Osteocyte (in vitro differentiated cells): ENCODE data around the gene PRSS38. TPM values are rescaled to one million over a fixed set of nuclear protein-coding genes. Genes with fewer than 3 reads are reported as not detected.

Source experiments
- DNase-seq: peaks from one replicate; pipeline ENCODE4 v3.0.0; 2021; ENCODE audit warnings: mixed read lengths; ENCODE audit not compliant: unreplicated experiment; ENCODE audit errors: extremely low spot score
- H3K27ac Mint-ChIP-seq: one replicate; pipeline ENCODE4 v1.8.0; 2021; ENCODE audit warnings: mild to moderate bottlenecking, mixed read lengths; ENCODE audit not compliant: unreplicated experiment
- H3K27me3 Mint-ChIP-seq: one replicate; pipeline ENCODE4 v1.8.0; 2021; ENCODE audit warnings: mixed read lengths; ENCODE audit not compliant: unreplicated experiment
- H3K36me3 Mint-ChIP-seq: one replicate; pipeline ENCODE4 v1.8.0; 2021; ENCODE audit warnings: mixed read lengths; ENCODE audit not compliant: unreplicated experiment
- H3K4me1 Mint-ChIP-seq: one replicate; pipeline ENCODE4 v1.8.0; 2021; ENCODE audit warnings: mixed read lengths; ENCODE audit not compliant: unreplicated experiment
- H3K4me3 Mint-ChIP-seq: one replicate; pipeline ENCODE4 v1.8.0; 2021; ENCODE audit warnings: mild to moderate bottlenecking, moderate library complexity, mixed read lengths; ENCODE audit not compliant: unreplicated experiment
- H3K9me3 Mint-ChIP-seq: one replicate; pipeline ENCODE4 v1.8.0; 2021; ENCODE audit warnings: mixed read lengths; ENCODE audit not compliant: unreplicated experiment
- total RNA-seq: library from RNA; stranded (reverse); gene quantifications from 2 replicates; pipeline ENCODE4 v1.2.1, GENCODE V29; 2021
- TF ChIP-seq, protein P1 (sequence below): fragments of 200-600 bp; sonication (generic); IDR thresholded peaks from 2 replicates; pipeline ENCODE4 v1.5.0; 2021; ENCODE audit warnings: antibody characterized with exemption, mild to moderate bottlenecking, moderate library complexity

Gene PRSS38
- total RNA-seq, 1 donor from 2014 or later: not detected

GRCh38 chr1:227854189-227854588, 38.7 kb downstream of the PRSS38 start:
- TF ChIP-seq, protein P1, sequence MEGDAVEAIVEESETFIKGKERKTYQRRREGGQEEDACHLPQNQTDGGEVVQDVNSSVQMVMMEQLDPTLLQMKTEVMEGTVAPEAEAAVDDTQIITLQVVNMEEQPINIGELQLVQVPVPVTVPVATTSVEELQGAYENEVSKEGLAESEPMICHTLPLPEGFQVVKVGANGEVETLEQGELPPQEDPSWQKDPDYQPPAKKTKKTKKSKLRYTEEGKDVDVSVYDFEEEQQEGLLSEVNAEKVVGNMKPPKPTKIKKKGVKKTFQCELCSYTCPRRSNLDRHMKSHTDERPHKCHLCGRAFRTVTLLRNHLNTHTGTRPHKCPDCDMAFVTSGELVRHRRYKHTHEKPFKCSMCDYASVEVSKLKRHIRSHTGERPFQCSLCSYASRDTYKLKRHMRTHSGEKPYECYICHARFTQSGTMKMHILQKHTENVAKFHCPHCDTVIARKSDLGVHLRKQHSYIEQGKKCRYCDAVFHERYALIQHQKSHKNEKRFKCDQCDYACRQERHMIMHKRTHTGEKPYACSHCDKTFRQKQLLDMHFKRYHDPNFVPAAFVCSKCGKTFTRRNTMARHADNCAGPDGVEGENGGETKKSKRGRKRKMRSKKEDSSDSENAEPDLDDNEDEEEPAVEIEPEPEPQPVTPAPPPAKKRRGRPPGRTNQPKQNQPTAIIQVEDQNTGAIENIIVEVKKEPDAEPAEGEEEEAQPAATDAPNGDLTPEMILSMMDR: no peak
- Mint-ChIP-seq H3K4me1 (no peaks in the 10 kb centered on the region), H3K9me3 (peaks cover 1% of the 10 kb centered on the region), H3K4me3 (no peak overlapping the region), H3K36me3 (no peaks in the 10 kb centered on the region), H3K27me3 (peaks cover 47% of the 10 kb centered on the region), H3K27ac (no peak overlapping the region)
- no peak for DNase-seq

DNA sequence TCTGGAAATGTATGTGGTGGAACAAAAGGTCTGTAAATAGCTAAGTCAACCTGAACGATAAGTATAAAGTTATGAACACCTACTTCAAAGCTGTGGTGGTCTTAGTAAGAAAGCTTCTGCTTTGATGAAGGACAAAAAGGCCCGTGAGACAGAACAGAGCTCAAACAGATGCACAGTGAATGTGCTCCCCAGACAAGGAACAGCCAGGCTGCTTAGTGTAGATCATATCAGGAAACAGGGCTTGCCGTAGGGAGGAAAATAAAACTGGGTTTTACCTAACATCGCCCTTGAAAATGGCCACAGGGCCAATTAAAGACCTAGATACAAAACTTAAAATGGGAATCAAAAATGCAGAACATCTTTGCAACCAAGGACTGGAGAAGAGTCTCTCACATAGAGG, 40.2 kb downstream of the PRSS38 start:
- Mint-ChIP-seq H3K36me3 (no peaks in the 10 kb centered on the region), H3K27me3 (peaks cover 42% of the 10 kb centered on the region), H3K4me3 (no peak overlapping the region), H3K9me3 (no peaks in the 10 kb centered on the region), H3K27ac (no peak overlapping the region), H3K4me1 (no peaks in the 10 kb centered on the region)
- DNase-seq: no peak
- TF ChIP-seq, protein P1: no peak

GRCh38 chr1:227856147-227856858, 40.8 kb downstream of the PRSS38 start:
- H3K4me3 Mint-ChIP-seq: no peak overlapping the region
- H3K36me3 Mint-ChIP-seq: no peaks in the 10 kb centered on the region
- TF ChIP-seq, protein P1: no peak
- DNase-seq: no peak
- no peaks in the 10 kb centered on the region for H3K9me3 Mint-ChIP-seq
- H3K4me1 Mint-ChIP-seq: no peaks in the 10 kb centered on the region
- no peak overlapping the region for H3K27ac Mint-ChIP-seq
- H3K27me3 Mint-ChIP-seq: peaks cover 46% of the 10 kb centered on the region

DNA sequence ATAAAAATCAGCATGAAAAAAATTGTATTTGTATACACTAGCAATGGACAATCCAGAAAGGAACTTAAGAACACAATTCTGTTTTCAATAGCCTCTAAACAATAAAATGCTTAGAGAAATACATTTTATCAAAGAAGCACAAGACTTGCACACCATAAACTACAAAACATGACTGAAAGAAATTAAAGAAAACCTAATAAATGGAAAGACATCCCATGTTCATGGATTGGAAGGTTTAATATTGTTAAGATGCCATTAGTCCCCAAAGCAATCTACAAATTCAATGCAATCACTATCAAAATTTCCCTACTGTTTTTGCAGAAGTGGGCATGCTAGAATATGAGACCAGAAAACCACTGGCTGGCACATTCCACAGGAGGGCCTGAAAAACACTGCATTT, 49.4 kb downstream of the PRSS38 start:
- TF ChIP-seq, protein P1: no peak
- no peak for DNase-seq
- Mint-ChIP-seq H3K4me3 (no peak overlapping the region), H3K36me3 (no peaks in the 10 kb centered on the region), H3K9me3 (peaks cover 8% of the 10 kb centered on the region), H3K4me1 (no peaks in the 10 kb centered on the region), H3K27me3 (peaks cover 63% of the 10 kb centered on the region), H3K27ac (no peak overlapping the region)

DNA sequence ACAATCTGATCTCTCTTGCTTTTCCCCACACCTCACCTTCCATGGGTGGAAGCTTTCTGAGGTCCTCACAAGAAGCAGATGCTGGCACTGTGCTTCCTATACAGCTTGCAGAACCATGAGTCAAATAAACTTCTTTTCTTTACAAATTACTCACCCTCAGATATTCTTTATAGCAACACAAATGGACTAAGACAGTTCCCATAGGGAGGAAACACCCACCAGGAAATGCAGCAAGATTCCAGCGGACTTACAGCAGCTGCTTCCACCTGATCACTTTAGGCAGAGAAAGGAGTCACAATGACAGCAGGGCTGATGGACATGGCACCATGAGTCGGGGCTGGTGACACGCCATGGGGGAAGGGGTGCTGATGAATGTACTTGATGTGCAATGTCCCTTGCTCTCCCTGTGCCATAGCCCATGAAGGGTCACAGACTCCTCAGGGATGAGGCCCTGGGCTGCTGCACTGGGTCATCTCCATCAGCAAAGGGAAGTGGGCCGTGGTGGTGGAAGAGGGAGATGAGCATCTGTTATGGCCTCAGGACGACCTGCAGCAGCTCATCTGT, 53.9 kb downstream of the PRSS38 start:
- H3K27ac Mint-ChIP-seq: no peak overlapping the region

More for the DNA sequence above, 53.9 kb downstream of the PRSS38 start:
- no peak for DNase-seq
- H3K4me3 Mint-ChIP-seq: no peak overlapping the region
- H3K36me3 Mint-ChIP-seq: no peaks in the 10 kb centered on the region
- TF ChIP-seq, protein P1: no peak
- H3K9me3 Mint-ChIP-seq: peaks cover 7% of the 10 kb centered on the region
- H3K27me3 Mint-ChIP-seq: peaks cover 62% of the 10 kb centered on the region
- no peaks in the 10 kb centered on the region for H3K4me1 Mint-ChIP-seq
